Cardiac muscle cell (in vitro differentiated cells and primary cell): ENCODE results near the gene MAP4. TPM values are rescaled to one million over a fixed set of nuclear protein-coding genes. Genes with fewer than 3 reads are reported as not detected.

ENCODE experiments used
- DNase-seq, 2 donors: peaks; one replicate each; pipeline versions ENCODE4 v3.0.0 to v3.0.0-alpha.2; 2010 to 2017; ENCODE audit warnings: low read depth in 1 of 2, low spot score in 1 of 2
- H3K27ac ChIP-seq: fragments of 200-600 bp; sonication (generic); 2 replicates; pipeline ENCODE4 v1.5.1; 2016
- H3K27me3 ChIP-seq: fragments of 200-600 bp; sonication (generic); 2 replicates; pipeline ENCODE4 v1.6.0; 2016; ENCODE audit warnings: control low read depth
- H3K36me3 ChIP-seq: fragments of 200-600 bp; sonication (generic); 2 replicates; pipeline ENCODE4 v1.5.1; 2016; ENCODE audit warnings: control low read depth
- H3K4me1 ChIP-seq: fragments of 200-600 bp; sonication (generic); 2 replicates; pipeline ENCODE4 v1.8.1; 2017; ENCODE audit warnings: low read depth, mild to moderate bottlenecking, mixed run types
- H3K4me3 ChIP-seq: fragments of 200-600 bp; sonication (generic); 2 replicates; pipeline ENCODE4 v1.5.1; 2016; ENCODE audit warnings: mild to moderate bottlenecking
- H3K9me3 ChIP-seq: fragments of 200-600 bp; sonication (generic); 2 replicates; pipeline ENCODE4 v1.5.1; 2017; ENCODE audit warnings: low read depth, mild to moderate bottlenecking, control low read depth
- polyA plus RNA-seq: library from polyadenylated mRNA; unstranded; fragments of >200 nt; fragmentation: Nextera tagmentation; extraction: Ambion mirVana; gene quantifications from 2 replicates; pipeline ENCODE4 v1.2.1, GENCODE V29; 2016
- total RNA-seq: library from RNA; depleted of rRNA; stranded (reverse); fragments of >200 nt; gene quantifications from 2 replicates; pipeline ENCODE4 v1.2.3, GENCODE V29; 2016
- TF ChIP-seq, protein P1 (sequence below): IDR thresholded peaks from 2 replicates; pipeline ENCODE4 v1.5.1; 2012; ENCODE audit warnings: low read depth, mild to moderate bottlenecking, low read length

MAP4 gene
- total and polyA plus RNA-seq, 2 experiments from 2014 or later, result 136 to 138 TPM

GRCh38 chr3:47850564-47851410 is 165.4 kb downstream of the MAP4 start:
- Histone ChIP-seq H3K27me3 (no peaks in the 10 kb centered on the region), H3K4me1 (no peaks in the 10 kb centered on the region), H3K4me3 (no peak overlapping the region), H3K9me3 (no peaks in the 10 kb centered on the region), H3K27ac (peak overlapping the region; percentile 75), H3K36me3 (peaks cover 68% of the 10 kb centered on the region)
- DNase-seq, result no peak
- TF ChIP-seq, protein P1, sequence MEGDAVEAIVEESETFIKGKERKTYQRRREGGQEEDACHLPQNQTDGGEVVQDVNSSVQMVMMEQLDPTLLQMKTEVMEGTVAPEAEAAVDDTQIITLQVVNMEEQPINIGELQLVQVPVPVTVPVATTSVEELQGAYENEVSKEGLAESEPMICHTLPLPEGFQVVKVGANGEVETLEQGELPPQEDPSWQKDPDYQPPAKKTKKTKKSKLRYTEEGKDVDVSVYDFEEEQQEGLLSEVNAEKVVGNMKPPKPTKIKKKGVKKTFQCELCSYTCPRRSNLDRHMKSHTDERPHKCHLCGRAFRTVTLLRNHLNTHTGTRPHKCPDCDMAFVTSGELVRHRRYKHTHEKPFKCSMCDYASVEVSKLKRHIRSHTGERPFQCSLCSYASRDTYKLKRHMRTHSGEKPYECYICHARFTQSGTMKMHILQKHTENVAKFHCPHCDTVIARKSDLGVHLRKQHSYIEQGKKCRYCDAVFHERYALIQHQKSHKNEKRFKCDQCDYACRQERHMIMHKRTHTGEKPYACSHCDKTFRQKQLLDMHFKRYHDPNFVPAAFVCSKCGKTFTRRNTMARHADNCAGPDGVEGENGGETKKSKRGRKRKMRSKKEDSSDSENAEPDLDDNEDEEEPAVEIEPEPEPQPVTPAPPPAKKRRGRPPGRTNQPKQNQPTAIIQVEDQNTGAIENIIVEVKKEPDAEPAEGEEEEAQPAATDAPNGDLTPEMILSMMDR, result no peak

DNA sequence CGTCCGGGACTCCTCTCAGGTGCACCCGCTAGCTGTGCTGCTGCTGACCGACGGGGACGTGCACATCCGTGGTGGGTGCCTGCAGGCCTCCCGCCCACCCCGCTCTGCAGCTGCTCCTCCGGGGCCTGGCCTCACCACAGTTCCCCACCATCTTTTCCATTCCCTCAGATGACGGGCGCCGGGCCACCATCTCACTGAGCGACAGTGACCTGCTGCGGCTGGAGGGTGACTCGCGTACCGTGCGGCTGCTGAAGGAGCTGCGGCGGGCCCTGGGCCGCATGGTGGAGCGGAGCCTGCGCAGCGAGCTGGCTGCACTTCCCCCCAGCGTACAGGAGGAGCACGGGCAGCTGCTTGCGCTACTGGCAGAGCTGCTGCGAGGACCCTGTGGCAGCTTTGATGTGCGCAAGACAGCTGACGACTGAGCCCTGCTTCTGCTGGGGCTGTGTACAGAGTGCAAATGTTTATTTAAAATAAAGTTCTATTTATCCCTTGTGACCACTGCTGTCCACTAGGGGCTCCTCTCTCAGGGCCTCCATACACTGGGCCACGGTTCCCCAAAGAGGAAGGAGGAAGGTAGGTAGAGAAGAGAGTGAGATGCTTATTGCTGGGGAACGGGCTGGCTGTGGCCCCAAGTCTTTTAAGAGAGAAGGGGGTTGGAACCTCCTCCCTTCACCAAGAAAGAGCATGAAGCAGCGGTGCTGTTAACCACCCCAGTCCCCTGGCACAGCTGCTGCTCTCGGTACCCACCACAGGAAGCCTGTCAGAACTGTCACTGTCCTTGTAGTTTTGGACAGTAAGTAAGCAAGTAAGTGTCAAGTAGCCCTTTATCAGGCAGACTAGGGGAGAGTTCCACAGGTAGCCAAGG is 166.3 kb downstream of the MAP4 start:
- H3K9me3 ChIP-seq, result no peaks in the 10 kb centered on the region
- peak in 1 of 2 donors; percentile 48 for DNase-seq
- no peaks in the 10 kb centered on the region for H3K27me3 ChIP-seq
- peak overlapping the region; percentile 75 for H3K27ac ChIP-seq
- TF ChIP-seq, protein P1, result peak; percentile 52
- no peak overlapping the region for H3K4me3 ChIP-seq
- peaks cover 67% of the 10 kb centered on the region for H3K36me3 ChIP-seq
- no peaks in the 10 kb centered on the region for H3K4me1 ChIP-seq

DNA sequence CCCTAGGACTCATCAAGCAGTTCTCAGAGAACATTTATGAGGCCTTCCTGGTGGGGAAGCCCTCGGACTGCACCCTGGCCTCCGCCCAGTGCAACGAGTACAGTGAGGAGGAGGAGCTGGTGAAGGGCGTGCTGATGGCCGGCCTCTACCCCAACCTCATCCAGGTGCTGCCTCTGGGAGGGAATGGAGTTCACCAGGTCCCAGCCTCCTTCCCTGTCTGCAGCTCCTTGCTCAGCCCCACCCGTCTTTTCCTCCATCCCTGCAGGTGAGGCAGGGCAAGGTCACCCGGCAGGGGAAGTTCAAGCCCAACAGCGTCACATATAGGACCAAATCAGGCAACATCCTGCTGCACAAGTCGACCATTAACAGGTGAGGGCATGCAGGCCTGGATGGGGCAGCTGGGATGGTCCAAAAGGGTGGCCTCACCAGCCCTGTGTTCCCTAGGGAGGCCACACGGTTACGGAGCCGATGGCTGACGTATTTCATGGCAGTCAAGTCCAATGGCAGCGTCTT is 167.0 kb downstream of the MAP4 start:
- Histone ChIP-seq H3K9me3 (no peaks in the 10 kb centered on the region), H3K27me3 (no peaks in the 10 kb centered on the region), H3K27ac (peak overlapping the region; percentile 75), H3K4me1 (no peaks in the 10 kb centered on the region), H3K4me3 (no peak overlapping the region), H3K36me3 (peaks cover 72% of the 10 kb centered on the region)
- TF ChIP-seq, protein P1, result no peak
- DNase-seq, result no peak

GRCh38 chr3:47848599-47849117 is 167.6 kb downstream of the MAP4 start:
- peak overlapping the region; percentile 54 for H3K27ac ChIP-seq

More at GRCh38 chr3:47848599-47849117, 167.6 kb downstream of the MAP4 start:
- Histone ChIP-seq H3K4me1 (no peaks in the 10 kb centered on the region), H3K9me3 (no peaks in the 10 kb centered on the region), H3K36me3 (peaks cover 69% of the 10 kb centered on the region), H3K4me3 (no peak overlapping the region), H3K27me3 (no peaks in the 10 kb centered on the region)
- DNase-seq, result no peak
- TF ChIP-seq, protein P1, result no peak
